Measurements from ENCODE around the gene FAM184B. TPM values are rescaled to one million over a fixed set of nuclear protein-coding genes. Genes with fewer than 3 reads are reported as not detected.

The FAM184B gene
- total RNA-seq, 1 donor from 2014 or later = 0.02 TPM

GRCh38 chr4:17698116-17698515 lies 83.3 kb downstream of the FAM184B start:
- peaks cover 26% of the 10 kb centered on the region for H3K9me3 Mint-ChIP-seq (ENCODE audit: low read depth)
- H3K27ac Mint-ChIP-seq (ENCODE audit: unreplicated experiment) = no peak overlapping the region
- H3K4me3 Mint-ChIP-seq (ENCODE audit: unreplicated experiment) = no peak overlapping the region

GRCh38 chr4:17695341-17695740 lies 86.1 kb downstream of the FAM184B start:
- peaks cover 5% of the 10 kb centered on the region for H3K36me3 Mint-ChIP-seq (ENCODE audit: low read depth)
- H3K4me3 Mint-ChIP-seq (ENCODE audit: unreplicated experiment) = no peak overlapping the region
- DNase-seq (ENCODE audit: low spot score) = no peak
- no peak overlapping the region for H3K27ac Mint-ChIP-seq (ENCODE audit: unreplicated experiment)
- H3K4me1 Mint-ChIP-seq (ENCODE audit: low read depth) = no peaks in the 10 kb centered on the region
- TF ChIP-seq CTCF (IDR thresholded peaks at IDR 0.05) = no peak
- H3K9me3 Mint-ChIP-seq (ENCODE audit: low read depth) = peaks cover 23% of the 10 kb centered on the region
- peaks cover 7% of the 10 kb centered on the region for H3K27me3 Mint-ChIP-seq (ENCODE audit: low read depth)

More at GRCh38 chr4:17698116-17698515, 83.3 kb downstream of the FAM184B start:
- H3K36me3 Mint-ChIP-seq (ENCODE audit: low read depth) = peaks cover 6% of the 10 kb centered on the region
- no peaks in the 10 kb centered on the region for H3K4me1 Mint-ChIP-seq (ENCODE audit: low read depth)
- peaks cover 7% of the 10 kb centered on the region for H3K27me3 Mint-ChIP-seq (ENCODE audit: low read depth)
- TF ChIP-seq CTCF (IDR thresholded peaks at IDR 0.05) = no peak
- no peak for DNase-seq (ENCODE audit: low spot score)

- no peak overlapping the region for H3K4me3 Mint-ChIP-seq (ENCODE audit: unreplicated experiment)
- peaks cover 15% of the 10 kb centered on the region for H3K9me3 Mint-ChIP-seq (ENCODE audit: low read depth)
- DNase-seq (ENCODE audit: low spot score) = no peak
- TF ChIP-seq CTCF (IDR thresholded peaks at IDR 0.05) = no peak
- no peak overlapping the region for H3K27ac Mint-ChIP-seq (ENCODE audit: unreplicated experiment)
- peaks cover 5% of the 10 kb centered on the region for H3K36me3 Mint-ChIP-seq (ENCODE audit: low read depth)
- H3K4me1 Mint-ChIP-seq (ENCODE audit: low read depth) = no peaks in the 10 kb centered on the region
- peaks cover 7% of the 10 kb centered on the region for H3K27me3 Mint-ChIP-seq (ENCODE audit: low read depth)
Observed at GRCh38 chr4:17694552-17694951, 86.9 kb downstream of the FAM184B start.

- TF ChIP-seq CTCF (IDR thresholded peaks at IDR 0.05) = no peak
- no peaks in the 10 kb centered on the region for H3K4me1 Mint-ChIP-seq (ENCODE audit: low read depth)
- no peak overlapping the region for H3K4me3 Mint-ChIP-seq (ENCODE audit: unreplicated experiment)
- H3K27me3 Mint-ChIP-seq (ENCODE audit: low read depth) = no peaks in the 10 kb centered on the region
- H3K27ac Mint-ChIP-seq (ENCODE audit: unreplicated experiment) = no peak overlapping the region
- no peak for DNase-seq (ENCODE audit: low spot score)
- H3K36me3 Mint-ChIP-seq (ENCODE audit: low read depth) = no peaks in the 10 kb centered on the region
- no peaks in the 10 kb centered on the region for H3K9me3 Mint-ChIP-seq (ENCODE audit: low read depth)
Observed at GRCh38 chr4:17690898-17691297, 90.5 kb downstream of the FAM184B start.

GRCh38 chr4:17690135-17690534 lies 91.3 kb downstream of the FAM184B start:
- Mint-ChIP-seq H3K27ac (ENCODE audit: unreplicated experiment) (no peak overlapping the region), H3K4me3 (ENCODE audit: unreplicated experiment) (no peak overlapping the region), H3K9me3 (ENCODE audit: low read depth) (no peaks in the 10 kb centered on the region)

More at GRCh38 chr4:17690135-17690534, 91.3 kb downstream of the FAM184B start:
- H3K36me3 Mint-ChIP-seq (ENCODE audit: low read depth) = no peaks in the 10 kb centered on the region
- DNase-seq (ENCODE audit: low spot score) = no peak
- no peaks in the 10 kb centered on the region for H3K4me1 Mint-ChIP-seq (ENCODE audit: low read depth)
- no peak for TF ChIP-seq CTCF (IDR thresholded peaks at IDR 0.05)
- H3K27me3 Mint-ChIP-seq (ENCODE audit: low read depth) = no peaks in the 10 kb centered on the region

Data from chondrocyte (in vitro differentiated cells).